ENCODE data around the gene SELENOV.

SELENOV gene

DNA sequence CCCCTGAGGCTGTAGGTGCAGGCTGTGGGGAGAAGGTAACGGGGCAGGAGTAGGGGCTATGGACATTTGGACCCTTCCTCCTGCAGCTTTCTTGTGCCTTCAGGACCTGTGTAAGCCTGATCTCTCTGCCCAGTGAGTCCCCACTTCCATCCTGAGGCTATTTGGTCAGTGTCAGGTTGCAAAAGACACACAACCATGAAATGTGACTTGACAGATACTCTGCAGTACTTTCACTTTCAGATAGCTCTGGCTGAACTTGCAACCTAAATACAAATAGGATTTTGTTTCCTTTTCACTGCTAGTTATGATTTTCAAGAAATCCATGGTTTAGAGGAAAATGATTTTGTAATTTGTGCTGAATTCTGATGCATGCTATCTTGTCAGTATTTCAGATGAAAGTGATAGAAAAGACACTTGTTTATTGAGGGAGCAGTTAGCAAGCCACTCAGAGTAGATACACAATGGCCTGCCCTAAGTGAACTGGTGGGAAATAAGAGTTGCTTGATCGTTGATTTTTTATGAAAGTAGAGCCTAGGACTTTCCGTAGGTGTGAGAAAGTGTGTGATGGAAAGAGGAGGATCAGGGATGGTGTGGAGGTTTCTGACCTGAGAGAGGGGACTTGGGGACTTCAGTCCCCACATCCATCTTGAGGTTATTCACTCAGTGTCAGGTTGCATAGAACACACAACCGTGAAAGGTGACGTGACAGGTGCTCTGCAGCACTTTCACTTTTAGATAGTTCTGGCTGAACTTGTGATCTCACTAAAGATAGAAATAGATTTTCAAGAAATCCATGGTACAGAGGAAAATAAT lies 43.1 kb downstream of the SELENOV start:
- DNase-seq (ENCODE audit: low read depth, low spot score): peak; percentile 17

DNA sequence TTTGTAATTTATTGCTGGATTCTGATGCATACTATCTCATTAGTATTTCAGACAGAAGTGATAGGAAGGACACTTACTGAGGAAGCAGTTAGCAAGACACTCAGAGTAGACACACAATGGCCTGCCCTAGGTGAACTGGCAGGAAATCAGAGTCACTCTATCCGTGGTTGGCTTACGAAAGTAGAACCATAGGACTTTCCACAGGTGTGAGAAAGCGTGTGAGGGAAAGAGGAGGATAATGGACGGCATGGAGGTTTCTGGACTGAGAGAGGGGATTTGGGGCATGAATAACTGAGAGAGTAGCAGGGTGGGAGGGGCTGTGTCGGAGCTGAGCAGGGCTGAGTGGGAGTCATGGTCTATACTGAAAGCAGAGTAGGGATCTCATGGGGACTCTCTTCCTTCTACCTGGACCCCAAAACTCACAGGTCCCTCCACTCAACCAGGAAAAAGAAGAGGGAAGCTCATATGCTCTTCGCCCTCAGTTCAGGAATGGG lies 43.7 kb downstream of the SELENOV start:
- no peak for DNase-seq (ENCODE audit: low read depth, low spot score)

DNA sequence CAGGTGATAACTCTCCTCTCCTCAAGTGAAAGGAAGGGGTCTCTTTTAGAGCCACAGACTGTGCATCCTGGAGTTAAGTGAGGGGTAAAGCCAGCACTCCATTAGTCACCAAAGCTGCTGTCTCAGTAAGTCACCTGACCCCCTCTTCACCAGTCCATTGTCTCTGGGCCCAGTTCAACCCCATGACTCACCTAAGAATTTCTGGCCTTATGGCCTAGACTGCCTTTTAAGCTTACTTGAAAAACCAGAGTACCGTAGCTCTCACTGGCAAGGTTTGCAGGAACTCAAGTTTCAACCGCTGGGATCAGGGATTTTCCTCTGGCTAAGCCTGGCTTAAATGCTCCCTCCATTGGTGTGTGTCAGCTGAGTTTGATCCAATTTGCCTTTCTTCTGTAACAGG lies 48.5 kb downstream of the SELENOV start:
- DNase-seq (ENCODE audit: low read depth, low spot score): peak; percentile 10

DNA sequence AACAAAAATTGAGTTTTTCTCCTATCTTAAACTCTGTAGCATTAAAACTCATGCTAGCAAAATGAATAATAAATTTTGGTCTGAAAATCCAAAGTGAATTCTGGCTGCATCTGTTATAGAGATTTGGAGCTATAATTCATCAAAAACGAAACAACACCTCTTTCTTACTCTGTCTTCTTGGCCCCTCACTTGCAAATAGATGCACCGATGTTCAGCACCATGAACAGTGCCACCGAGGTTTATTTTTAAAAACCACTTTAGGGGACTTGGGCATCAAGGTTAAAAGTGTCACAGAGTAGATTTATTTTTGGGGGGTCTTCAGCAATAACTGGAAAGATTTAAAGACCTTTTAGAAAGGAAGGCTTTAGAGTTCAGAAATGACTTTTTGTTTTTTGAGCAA lies 51.1 kb downstream of the SELENOV start:
- DNase-seq (ENCODE audit: low read depth, low spot score): no peak

DNA sequence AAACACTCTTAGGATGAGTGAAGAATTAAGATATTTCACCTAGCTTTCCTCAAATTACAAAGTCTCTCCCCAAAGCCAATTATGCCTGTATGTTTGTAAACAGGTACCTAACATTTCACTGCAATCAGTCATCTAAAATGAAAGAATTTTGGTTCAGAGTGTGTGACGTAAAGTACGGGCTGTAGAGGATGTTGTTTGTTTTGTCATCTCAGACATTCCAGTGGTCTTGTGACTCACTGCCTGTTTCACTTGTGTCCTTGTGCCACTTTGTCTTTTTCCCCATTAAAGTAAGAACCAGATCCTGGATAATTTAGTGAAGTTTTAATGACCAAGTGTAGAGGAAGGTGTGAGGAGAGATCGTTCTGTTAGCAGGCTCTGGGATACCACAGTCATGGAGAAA lies 53.7 kb downstream of the SELENOV start:
- DNase-seq (ENCODE audit: low read depth, low spot score): no peak

Measured in ELF-1 (cell line).